K562 (cell line): ENCODE data around the gene RAB26. TPM values are rescaled to one million over a fixed set of nuclear protein-coding genes. Genes with fewer than 3 reads are reported as not detected.
A peak's percentile ranks its signal among the peaks of the same experiment; 100 is the strongest.

ENCODE experiments used
- ATAC-seq: fragments of 200-7000 bp; cut with Tn5 transposase; 3 replicates; pipeline ENCODE4 v1.9.1; 2020; ENCODE audit warnings: moderate library complexity
- BruUV-seq: library from RNA; stranded (reverse); fragments of 400-500 nt; replicated peaks from 2 replicates; lab custom pipeline; 2021; lab: Mats Ljungman, UMichigan
- CTCF ChIA-PET: fragments of 300-600 bp; formaldehyde crosslinking; extraction: SDS; loops from one replicate; lab custom pipeline; 2021; ENCODE audit warnings: low intra/inter-chr PET ratio; lab: Yijun Ruan, JAX
- POLR2A ChIA-PET: fragments of 300-600, 350-650 bp; sonication (Branson Sonifier 250); formaldehyde crosslinking; extraction: SDS; loops from one replicate; lab custom pipeline; 2021; ENCODE audit warnings: antibody characterized with exemption, inconsistent platforms; lab: Yijun Ruan, JAX
- DNase-seq, 4 experiments: peaks; one replicate each; pipeline versions ENCODE4 v3.0.0 to v3.0.0-alpha.2; 2011 to 2018; ENCODE audit warnings: low spot score in 3 of 4, mixed read lengths in 3 of 4; ENCODE audit errors: extremely low read depth in 1 of 4
- FAIRE-seq: peaks from 2 replicates; lab custom pipeline; 2011; peaks lifted over from hg19 to GRCh38; lab: Jason Lieb, UNC
- H2AFZ ChIP-seq: 2 replicates; pipeline ENCODE4 v1.6.0; 2011; ENCODE audit warnings: low read depth, low read length, control low read depth, inconsistent platforms
- H3K27ac ChIP-seq: fragments of 200-600 bp; 3 replicates; pipeline ENCODE4 v1.8.0; 2011; ENCODE audit warnings: low read depth, mild to moderate bottlenecking, control low read depth, inconsistent platforms, low read length, moderate library complexity, mixed read lengths; ENCODE audit errors: extremely low read depth
- H3K27me3 ChIP-seq, 2 experiments: fragments of 300-600 bp in 1 of 2; 2 replicates in 1 of 2; 3 replicates in 1 of 2; pipeline versions ENCODE4 v1.6.0 to v1.8.0; 2011; ENCODE audit warnings: inconsistent platforms in 2 of 2, low read length in 2 of 2, mild to moderate bottlenecking in 1 of 2, mixed read lengths in 1 of 2, moderate library complexity in 1 of 2; ENCODE audit not compliant: control insufficient read depth in 2 of 2, insufficient read depth in 2 of 2
- H3K36me3 ChIP-seq: fragments of 300-600 bp; 3 replicates; pipeline ENCODE4 v1.8.0; 2011; ENCODE audit warnings: mild to moderate bottlenecking, low read length, inconsistent platforms; ENCODE audit not compliant: control insufficient read depth, insufficient read depth
- H3K4me1 ChIP-seq, 2 experiments: fragments of 200-600 bp in 1 of 2; replicated peaks in 1 of 2; 2 replicates in 1 of 2; 3 replicates in 1 of 2; pipeline versions ENCODE4 v1.5.1 to v1.8.0; 2011; ENCODE audit warnings: inconsistent platforms in 2 of 2, low read length in 2 of 2, mild to moderate bottlenecking in 1 of 2, mixed read lengths in 1 of 2, moderate library complexity in 1 of 2; ENCODE audit not compliant: control insufficient read depth in 2 of 2, insufficient read depth in 2 of 2
- H3K4me2 ChIP-seq: 2 replicates; pipeline ENCODE4 v1.6.1; 2011; ENCODE audit warnings: low read length, control low read depth, inconsistent platforms, mixed read lengths; ENCODE audit not compliant: insufficient read depth
- H3K4me3 ChIP-seq: fragments of 200-600 bp; sonication (generic), shearing (Covaris generic); 2 replicates; pipeline ENCODE4 v1.5.1; 2016; ENCODE audit warnings: control low read depth, inconsistent platforms
- H3K79me2 ChIP-seq: fragments of 200-600 bp; 3 replicates; pipeline ENCODE4 v1.8.0; 2011; ENCODE audit warnings: low read length, inconsistent platforms; ENCODE audit not compliant: control insufficient read depth, insufficient read depth
- H3K9ac ChIP-seq, 2 experiments: 2 replicates each; pipeline versions ENCODE4 v1.6.0 to v1.6.1; 2011; ENCODE audit warnings: low read depth in 2 of 2, low read length in 2 of 2, control low read depth in 1 of 2, inconsistent platforms in 1 of 2, mild to moderate bottlenecking in 1 of 2, mixed read lengths in 1 of 2; ENCODE audit not compliant: insufficient read depth in 1 of 2
- H3K9me1 ChIP-seq: one replicate; pipeline ENCODE4 v1.6.0; 2011; ENCODE audit warnings: inconsistent platforms, mild to moderate bottlenecking, low read length, moderate library complexity; ENCODE audit not compliant: control insufficient read depth, insufficient read depth
- H3K9me3 ChIP-seq: replicated peaks from 2 replicates; pipeline ENCODE4 v1.5.1; 2011; ENCODE audit warnings: low read depth, low read length, inconsistent platforms; ENCODE audit not compliant: control insufficient read depth, insufficient read depth
- H4K20me1 ChIP-seq: replicated peaks from 2 replicates; pipeline ENCODE4 v1.6.1; 2011; ENCODE audit warnings: low read length, inconsistent platforms, mixed read lengths; ENCODE audit not compliant: control insufficient read depth, insufficient read depth
- BDP1 ChIP-seq: IDR thresholded peaks from 3 replicates; pipeline ENCODE4 v1.6.1; 2011; ENCODE audit not compliant: insufficient read length, insufficient read depth
- FOXJ2 ChIP-seq: fragments of 200-800 bp; sonication (Bioruptor generic); IDR thresholded peaks from 2 replicates; pipeline ENCODE4 v1.6.1; 2016; ENCODE audit warnings: missing genetic modification characterization, missing compliant biosample characterization
- HCFC1 ChIP-seq: IDR thresholded peaks from 2 replicates; pipeline ENCODE4 v1.6.1; 2012; ENCODE audit warnings: low read depth, low read length, improper control_type of control experiment
- SMARCE1 ChIP-seq: fragments of 450-650 bp; IDR thresholded peaks from 2 replicates; pipeline ENCODE4 v1.7.1; 2016; ENCODE audit warnings: mild to moderate bottlenecking
- ZNF184 ChIP-seq: sonication (generic); formaldehyde crosslinking; IDR thresholded peaks from 2 replicates; pipeline ENCODE4 v1.5.0; 2020; ENCODE audit warnings: missing genetic modification reagents
- ZNF354B ChIP-seq: fragments of 250-450 bp; sonication (Bioruptor Pico); IDR thresholded peaks from 2 replicates; pipeline ENCODE4 v1.4.0; 2020
- WGBS: fragments of 100-300 bp; shearing (Covaris generic); methylation state at CpG from one replicate; pipeline ENCODE4 v1.1.6; 2016; ENCODE audit warnings: low coverage, mixed read lengths; ENCODE audit not compliant: insufficient coverage; ENCODE audit errors: missing lambda C conversion rate; 5-methylcytosine and 5-hydroxymethylcytosine counted together
- in situ Hi-C: fragments of 300-500 bp; cut with MboI; formaldehyde crosslinking; loops from 4 replicates; pipeline ENCODE4 v1.15.0; 2018; ENCODE audit warnings: inconsistent platforms, mixed read lengths
- intact Hi-C: fragments of 100-400 bp; cut with micrococcal nuclease; formaldehyde crosslinking; loops from 2 replicates; pipeline ENCODE4 v1.14.2; 2022
- polyA plus RNA-seq, 8 experiments: library from polyadenylated mRNA; depleted of rRNA in 4 of 8; stranded (reverse) in 5 of 8; unstranded in 3 of 8; fragments of >200 nt; fragmentation: Nextera tagmentation in 2 of 8; fragmentation: Illumina TruSeq in 1 of 8; extraction: Ambion mirVana in 2 of 8; extraction: Trizol in 1 of 8; gene quantifications; 2 replicates each; pipeline versions ENCODE4 v1.2.1 to v1.2.3, GENCODE V29; 2011 to 2014; ENCODE audit warnings: inconsistent platforms in 1 of 8, missing spikeins in 1 of 8
- total RNA-seq, 7 experiments: library from RNA; depleted of rRNA in 6 of 7; stranded (reverse); fragments of >200 nt in 6 of 7; fragmentation: Illumina TruSeq in 2 of 7; extraction: Trizol in 2 of 7; gene quantifications; 2 replicates each; pipeline versions ENCODE4 v1.2.1 to v1.2.3, GENCODE V29; 2011 to 2021; ENCODE audit warnings: low replicate concordance in 1 of 7
- TF ChIP-seq, protein P1 (sequence below): fragments of 250-450 bp; sonication (Bioruptor Pico); IDR thresholded peaks from 2 replicates; pipeline ENCODE4 v1.4.0; 2020; ENCODE audit warnings: borderline replicate concordance

RAB26 gene
- total and polyA plus RNA-seq, 9 of the 15 experiments (the other 6 are each of a cell fraction or from before 2014, with no cell fraction given): 0.25 to 6.1 (median 2.1) TPM

DNA sequence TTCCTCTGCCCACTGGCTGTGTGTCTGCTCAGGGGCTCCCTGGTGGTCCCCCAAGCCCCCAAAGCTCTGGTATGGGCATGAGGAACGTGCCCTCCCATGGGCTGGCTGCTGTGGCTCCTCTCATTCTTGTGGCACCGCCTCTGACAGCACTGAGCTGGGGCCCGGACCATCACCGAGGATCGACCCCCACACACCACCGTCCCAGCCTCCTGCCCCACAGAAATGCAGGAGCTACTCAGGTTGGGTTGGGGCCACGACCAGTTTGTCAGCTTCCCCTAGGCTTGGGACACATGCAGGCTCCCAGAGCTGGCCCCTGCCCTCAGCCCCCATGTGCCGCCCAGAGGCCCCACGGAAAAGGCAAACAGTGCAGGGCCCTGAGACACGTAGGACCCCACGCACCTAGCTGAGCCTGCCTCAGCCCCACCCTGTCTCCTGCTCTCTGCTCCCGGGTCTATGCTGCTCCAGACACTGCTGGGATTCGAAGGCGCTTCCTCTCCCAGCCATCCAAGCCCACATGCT, 51.3 kb downstream of the RAB26 start:
- ChIA-PET POLR2A (interaction anchor here (0.9 to 1.2 kb wide), 4 partner anchors 9 to 44 kb away, joined by 3 to 6 read pairs (median 4); partner anchors contain the start of gene TRAF7), CTCF (no interaction called here)
- H3K27ac ChIP-seq: no peak overlapping the region
- H3K79me2 ChIP-seq: peaks cover 4% of the 10 kb centered on the region; the same call in 2 of the 3 replicates
- FAIRE-seq (no peak), ATAC-seq (no peak), DNase-seq (no peak)
- intact Hi-C loops (loop anchor here (5.0 kb wide), 2 partner anchors 53 to 298 kb away; partner anchors contain the start of gene ECI1), in situ Hi-C loops (no loop called here)
- BruUV-seq: no TSS peak
- 42% methylated on average over 14 of the region's 14 CpGs for WGBS
- H3K9me3 ChIP-seq: no peaks in the 10 kb centered on the region
- peaks cover 5 to 46% of the 10 kb centered on the region in 2 experiments; a peak in 4 of 5 replicates for H3K4me1 ChIP-seq
- H3K36me3 ChIP-seq: no peaks in the 10 kb centered on the region
- no peak overlapping the region for H3K4me2 ChIP-seq
- H2AFZ ChIP-seq: no peak overlapping the region
- peaks cover 0 to 5% of the 10 kb centered on the region in 2 experiments; a peak in 2 of 5 replicates for H3K27me3 ChIP-seq
- H3K9me1 ChIP-seq: no peaks in the 10 kb centered on the region
- H3K9ac ChIP-seq: peak overlapping the region in 1 of 2 experiments; percentile 56; a peak in 1 of 4 replicates
- H3K4me3 ChIP-seq: no peak overlapping the region
- TF ChIP-seq ZNF184 (CRISPR knock-in tag): no peak
- no peak for TF ChIP-seq BDP1
- TF ChIP-seq SMARCE1: no peak
- TF ChIP-seq, protein P1, sequence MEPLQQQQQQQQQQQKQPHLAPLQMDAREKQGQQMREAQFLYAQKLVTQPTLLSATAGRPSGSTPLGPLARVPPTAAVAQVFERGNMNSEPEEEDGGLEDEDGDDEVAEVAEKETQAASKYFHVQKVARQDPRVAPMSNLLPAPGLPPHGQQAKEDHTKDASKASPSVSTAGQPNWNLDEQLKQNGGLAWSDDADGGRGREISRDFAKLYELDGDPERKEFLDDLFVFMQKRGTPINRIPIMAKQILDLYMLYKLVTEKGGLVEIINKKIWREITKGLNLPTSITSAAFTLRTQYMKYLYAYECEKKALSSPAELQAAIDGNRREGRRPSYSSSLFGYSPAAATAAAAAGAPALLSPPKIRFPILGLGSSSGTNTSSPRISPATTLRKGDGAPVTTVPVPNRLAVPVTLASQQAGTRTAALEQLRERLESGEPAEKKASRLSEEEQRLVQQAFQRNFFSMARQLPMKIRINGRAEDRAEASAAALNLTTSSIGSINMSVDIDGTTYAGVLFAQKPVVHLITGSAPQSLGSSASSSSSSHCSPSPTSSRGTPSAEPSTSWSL (CRISPR knock-in tag): no peak
- TF ChIP-seq HCFC1: no peak
- no peak for TF ChIP-seq FOXJ2 (tag)
- no peak for TF ChIP-seq ZNF354B
- 0 out of 2 replicates have a peak, but pooled peaks cover under 1% of the 10 kb centered on the region for H4K20me1 ChIP-seq
